ENCODE data around the gene PERP.

DNA sequence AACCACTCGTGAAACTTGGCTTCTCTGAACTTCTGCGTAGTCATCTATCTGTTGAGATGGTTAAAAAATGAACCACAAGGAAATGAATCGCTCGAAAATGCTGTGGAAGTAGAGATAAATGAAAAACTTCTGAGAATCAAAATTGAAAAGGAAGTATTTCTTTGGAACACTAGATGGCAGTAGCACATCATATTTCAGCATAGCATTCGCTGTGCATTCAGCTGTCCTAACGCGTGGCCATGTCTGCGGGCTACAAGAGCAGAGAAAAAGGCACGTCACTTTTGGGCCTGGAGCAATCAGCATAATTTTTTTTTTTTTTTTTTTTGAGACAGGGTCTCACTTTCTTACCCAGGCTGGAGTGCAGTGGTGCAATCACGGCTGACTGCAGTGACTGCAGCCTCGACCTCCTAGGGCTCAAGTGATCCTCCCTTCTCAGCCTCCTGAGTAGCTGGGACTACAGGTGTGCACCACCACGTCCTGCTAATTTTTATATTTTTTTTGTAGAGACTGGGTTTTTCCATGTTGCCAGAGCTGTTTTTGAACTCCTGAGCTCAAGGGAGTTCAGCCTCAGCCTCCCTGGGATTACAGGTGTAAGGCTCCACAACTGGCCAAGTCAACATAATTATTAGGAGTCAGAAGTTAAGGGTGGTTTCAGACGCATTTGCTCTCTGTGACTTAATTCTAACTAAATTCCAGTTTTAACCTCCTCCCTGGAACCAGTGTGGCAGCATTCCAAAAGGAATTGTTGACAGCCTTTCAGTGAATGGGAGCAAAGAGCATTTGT, 8.8 kb upstream of the PERP start:
- no peak for TF ChIP-seq POLR2A (IDR thresholded peaks at IDR 0.05)
- TF ChIP-seq, protein P1, sequence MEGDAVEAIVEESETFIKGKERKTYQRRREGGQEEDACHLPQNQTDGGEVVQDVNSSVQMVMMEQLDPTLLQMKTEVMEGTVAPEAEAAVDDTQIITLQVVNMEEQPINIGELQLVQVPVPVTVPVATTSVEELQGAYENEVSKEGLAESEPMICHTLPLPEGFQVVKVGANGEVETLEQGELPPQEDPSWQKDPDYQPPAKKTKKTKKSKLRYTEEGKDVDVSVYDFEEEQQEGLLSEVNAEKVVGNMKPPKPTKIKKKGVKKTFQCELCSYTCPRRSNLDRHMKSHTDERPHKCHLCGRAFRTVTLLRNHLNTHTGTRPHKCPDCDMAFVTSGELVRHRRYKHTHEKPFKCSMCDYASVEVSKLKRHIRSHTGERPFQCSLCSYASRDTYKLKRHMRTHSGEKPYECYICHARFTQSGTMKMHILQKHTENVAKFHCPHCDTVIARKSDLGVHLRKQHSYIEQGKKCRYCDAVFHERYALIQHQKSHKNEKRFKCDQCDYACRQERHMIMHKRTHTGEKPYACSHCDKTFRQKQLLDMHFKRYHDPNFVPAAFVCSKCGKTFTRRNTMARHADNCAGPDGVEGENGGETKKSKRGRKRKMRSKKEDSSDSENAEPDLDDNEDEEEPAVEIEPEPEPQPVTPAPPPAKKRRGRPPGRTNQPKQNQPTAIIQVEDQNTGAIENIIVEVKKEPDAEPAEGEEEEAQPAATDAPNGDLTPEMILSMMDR (IDR thresholded peaks at IDR 0.05), result peak; percentile 66 to 85 (median 74)
